Left ventricle myocardium inferior (tissue), 1 donor: ENCODE results near the gene SYNDIG1. TPM values are rescaled to one million over a fixed set of nuclear protein-coding genes. Genes with fewer than 3 reads are reported as not detected.

Experiments used
- DNase-seq: peaks from one replicate; pipeline ENCODE4 v3.0.0-alpha.2; 2020
- H3K27ac ChIP-seq: fragments of 200-600 bp; replicated peaks from 2 replicates; pipeline ENCODE4 v1.8.0; 2021
- H3K27me3 ChIP-seq: fragments of 200-600 bp; 2 replicates; pipeline ENCODE4 v1.8.0; 2021; ENCODE audit warnings: low read depth
- H3K36me3 ChIP-seq: fragments of 200-600 bp; 2 replicates; pipeline ENCODE4 v1.8.0; 2021
- H3K4me1 ChIP-seq: fragments of 200-600 bp; 2 replicates; pipeline ENCODE4 v1.8.0; 2021
- H3K4me3 ChIP-seq: fragments of 200-600 bp; 2 replicates; pipeline ENCODE4 v1.8.0; 2021; ENCODE audit warnings: mild to moderate bottlenecking, moderate library complexity
- H3K9me3 ChIP-seq: fragments of 200-600 bp; replicated peaks from 2 replicates; pipeline ENCODE4 v1.8.0; 2021
- intact Hi-C: fragments of 100-400 bp; cut with micrococcal nuclease; formaldehyde crosslinking; loops from one replicate; pipeline ENCODE4 v1.11.0; 2022
- total RNA-seq: library from RNA; stranded (reverse); fragmentation: NEBNext Ultra II Directional; extraction: Animal tissue kit (Norgen Biotek cat#: 25700); gene quantifications from one replicate; pipeline ENCODE4 v1.2.1, GENCODE V29; 2021
- TF ChIP-seq, protein P1 (sequence below): fragments of 200-600 bp; IDR thresholded peaks from 2 replicates; pipeline ENCODE4 v1.8.0; 2021; ENCODE audit warnings: antibody characterized with exemption, mild to moderate bottlenecking, borderline replicate concordance
- donor health status: DM: no; HTN: yes; CAD: no; lungs with severe emphysema.

SYNDIG1 gene
- total RNA-seq, 1 donor from 2014 or later: 21.4 TPM

DNA sequence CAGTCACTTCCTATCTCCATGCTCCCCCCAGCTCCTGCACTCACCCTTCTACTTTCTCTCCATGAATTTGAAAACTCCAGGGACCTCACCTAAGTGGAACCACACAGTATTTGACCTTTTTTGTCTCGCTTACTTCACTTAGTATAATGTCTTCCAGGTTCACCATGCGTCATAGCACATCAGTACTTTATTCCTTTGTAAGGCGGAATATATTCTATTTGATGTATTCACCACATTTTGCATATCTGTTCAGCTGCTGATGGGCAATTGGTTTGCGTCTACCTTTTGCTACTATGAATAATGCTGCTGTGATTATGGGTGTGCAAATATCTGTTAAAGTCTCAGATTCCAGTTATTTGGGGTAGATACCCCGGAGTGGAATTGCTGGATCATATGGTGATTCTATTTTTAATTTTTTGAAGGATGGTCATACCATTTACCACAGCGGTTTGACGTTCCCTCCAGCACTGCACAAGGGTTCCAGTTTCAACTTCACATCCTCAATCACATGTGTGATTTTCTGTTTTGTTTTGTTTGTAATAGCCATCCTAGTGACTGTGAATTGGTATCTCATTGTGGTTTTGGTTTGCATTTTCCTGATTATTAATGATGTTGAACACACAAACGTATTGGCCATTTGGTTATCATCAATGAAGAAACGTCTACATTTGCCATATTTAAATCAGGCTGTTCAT, 20.3 kb upstream of the SYNDIG1 start:
- Histone ChIP-seq H3K4me3 (no peak overlapping the region), H3K36me3 (no peaks in the 10 kb centered on the region), H3K4me1 (no peaks in the 10 kb centered on the region), H3K9me3 (no peaks in the 10 kb centered on the region), H3K27me3 (peaks cover 56% of the 10 kb centered on the region), H3K27ac (no peak overlapping the region)
- TF ChIP-seq, protein P1, sequence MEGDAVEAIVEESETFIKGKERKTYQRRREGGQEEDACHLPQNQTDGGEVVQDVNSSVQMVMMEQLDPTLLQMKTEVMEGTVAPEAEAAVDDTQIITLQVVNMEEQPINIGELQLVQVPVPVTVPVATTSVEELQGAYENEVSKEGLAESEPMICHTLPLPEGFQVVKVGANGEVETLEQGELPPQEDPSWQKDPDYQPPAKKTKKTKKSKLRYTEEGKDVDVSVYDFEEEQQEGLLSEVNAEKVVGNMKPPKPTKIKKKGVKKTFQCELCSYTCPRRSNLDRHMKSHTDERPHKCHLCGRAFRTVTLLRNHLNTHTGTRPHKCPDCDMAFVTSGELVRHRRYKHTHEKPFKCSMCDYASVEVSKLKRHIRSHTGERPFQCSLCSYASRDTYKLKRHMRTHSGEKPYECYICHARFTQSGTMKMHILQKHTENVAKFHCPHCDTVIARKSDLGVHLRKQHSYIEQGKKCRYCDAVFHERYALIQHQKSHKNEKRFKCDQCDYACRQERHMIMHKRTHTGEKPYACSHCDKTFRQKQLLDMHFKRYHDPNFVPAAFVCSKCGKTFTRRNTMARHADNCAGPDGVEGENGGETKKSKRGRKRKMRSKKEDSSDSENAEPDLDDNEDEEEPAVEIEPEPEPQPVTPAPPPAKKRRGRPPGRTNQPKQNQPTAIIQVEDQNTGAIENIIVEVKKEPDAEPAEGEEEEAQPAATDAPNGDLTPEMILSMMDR: no peak
- no peak for DNase-seq
- intact Hi-C loops: loop anchor here (10.0 kb wide), 1 partner anchor 304 kb away; no protein-coding TSS in a partner anchor

DNA sequence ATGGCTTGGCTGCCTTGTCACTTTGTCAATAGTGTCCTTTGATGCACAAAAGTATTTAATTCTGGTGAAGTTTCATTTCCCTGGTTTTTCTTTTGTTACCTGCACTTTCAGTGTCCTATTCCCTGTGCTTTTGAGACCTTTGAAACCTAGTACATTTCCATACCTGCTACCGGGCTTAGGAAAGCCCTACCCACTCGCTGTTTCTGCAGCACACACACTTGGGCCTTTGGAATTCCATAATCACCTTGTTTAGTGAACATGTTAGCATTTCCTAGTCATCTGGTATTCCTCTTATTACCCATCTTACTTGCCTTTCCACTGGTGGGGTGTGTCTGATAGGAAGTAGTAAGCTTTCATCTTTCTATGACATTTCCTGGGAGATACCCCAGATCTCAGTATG, 19.3 kb upstream of the SYNDIG1 start:
- H3K4me1 ChIP-seq: no peaks in the 10 kb centered on the region
- intact Hi-C loops: no loop called here
- peaks cover 51% of the 10 kb centered on the region for H3K27me3 ChIP-seq
- no peak for DNase-seq
- no peak overlapping the region for H3K4me3 ChIP-seq
- TF ChIP-seq, protein P1: no peak
- no peaks in the 10 kb centered on the region for H3K9me3 ChIP-seq
- no peak overlapping the region for H3K27ac ChIP-seq
- H3K36me3 ChIP-seq: no peaks in the 10 kb centered on the region

DNA sequence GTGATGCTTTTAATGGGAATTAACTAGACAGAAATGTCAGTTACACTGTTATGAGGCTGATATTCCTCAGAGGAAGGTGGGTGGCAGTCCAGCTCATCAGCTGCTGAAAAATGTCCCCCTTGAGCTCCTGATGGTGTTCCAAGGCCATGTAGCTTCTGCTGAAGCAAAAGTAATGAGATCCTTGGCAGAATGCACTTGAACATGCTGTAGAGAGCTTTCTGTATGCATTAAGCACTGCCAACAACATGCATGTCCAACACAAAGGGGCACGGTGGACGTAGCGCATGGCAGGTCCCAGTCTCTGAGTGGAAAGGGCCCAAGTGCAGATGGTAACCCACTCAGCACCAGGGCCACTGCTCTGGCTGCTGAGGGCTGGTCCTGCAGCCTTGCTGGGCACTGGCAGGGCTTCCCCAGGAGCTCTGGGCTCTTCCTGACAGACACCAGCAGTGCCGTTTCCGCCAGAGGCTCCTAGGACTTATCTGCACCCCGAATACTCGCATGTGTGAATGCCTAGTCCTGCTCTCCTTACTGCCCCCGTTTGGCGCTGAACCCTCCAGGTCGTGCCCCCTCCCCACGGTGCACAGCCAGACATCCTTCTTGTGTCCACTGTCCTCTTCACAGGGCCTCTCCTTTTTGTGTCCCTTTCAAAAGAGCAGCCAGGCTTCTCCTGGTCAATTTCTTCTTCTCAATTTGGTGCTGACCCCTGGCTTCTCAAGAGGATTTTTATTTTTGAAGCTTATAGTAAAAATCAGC, 18.6 kb upstream of the SYNDIG1 start:
- Histone ChIP-seq H3K4me3 (no peak overlapping the region), H3K4me1 (no peaks in the 10 kb centered on the region), H3K36me3 (no peaks in the 10 kb centered on the region), H3K27ac (no peak overlapping the region), H3K9me3 (no peaks in the 10 kb centered on the region), H3K27me3 (peaks cover 51% of the 10 kb centered on the region)
- intact Hi-C loops: no loop called here
- no peak for DNase-seq
- TF ChIP-seq, protein P1: no peak

DNA sequence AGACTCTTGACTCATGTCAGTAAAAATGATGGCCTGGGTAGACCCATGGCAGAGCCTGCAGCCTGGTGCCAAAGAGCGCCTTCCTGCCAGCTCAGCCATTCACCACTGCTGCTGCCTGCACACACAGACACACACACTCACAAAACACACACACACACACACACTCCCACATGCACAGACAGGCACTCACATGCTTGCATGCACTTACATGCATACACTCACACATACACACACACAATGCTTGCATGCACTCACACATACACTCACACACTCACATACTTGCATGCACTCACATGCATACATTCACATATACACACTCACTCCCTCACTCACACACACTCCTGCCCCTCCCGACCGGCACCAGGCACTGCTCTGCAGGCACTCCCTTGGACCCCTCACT, 18.0 kb upstream of the SYNDIG1 start:
- intact Hi-C loops: no loop called here

DNA sequence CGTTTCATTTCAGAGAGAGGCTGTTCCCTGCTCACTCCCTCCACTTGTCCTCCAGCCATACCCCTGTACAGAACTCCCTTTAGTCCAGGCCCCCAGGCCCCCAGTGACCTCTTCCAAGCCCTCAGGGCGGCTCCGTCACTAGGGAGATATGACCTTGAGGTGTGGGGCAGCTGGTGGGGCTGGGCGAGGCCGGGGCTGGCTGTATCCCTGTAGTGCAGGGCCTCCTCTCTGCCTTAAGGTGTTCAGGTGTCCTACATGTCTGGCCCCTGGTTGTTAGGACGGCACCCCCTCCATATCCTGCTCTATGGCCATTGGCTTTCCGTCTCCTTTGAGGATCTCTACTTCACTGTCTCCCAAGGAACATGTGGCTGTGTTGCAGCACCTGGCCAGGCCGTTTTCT, 17.4 kb upstream of the SYNDIG1 start:
- Histone ChIP-seq H3K27me3 (peaks cover 48% of the 10 kb centered on the region), H3K27ac (no peak overlapping the region), H3K4me3 (no peak overlapping the region), H3K9me3 (no peaks in the 10 kb centered on the region), H3K36me3 (no peaks in the 10 kb centered on the region), H3K4me1 (no peaks in the 10 kb centered on the region)
- intact Hi-C loops: no loop called here
- DNase-seq: no peak
- TF ChIP-seq, protein P1: no peak

More for the DNA sequence above, 18.0 kb upstream of the SYNDIG1 start:
- TF ChIP-seq, protein P1: no peak
- Histone ChIP-seq H3K9me3 (no peaks in the 10 kb centered on the region), H3K4me3 (no peak overlapping the region), H3K27me3 (peaks cover 46% of the 10 kb centered on the region), H3K4me1 (no peaks in the 10 kb centered on the region), H3K36me3 (no peaks in the 10 kb centered on the region), H3K27ac (no peak overlapping the region)
- DNase-seq: no peak
